ENCODE data around the gene ZACN. TPM values are rescaled to one million over a fixed set of nuclear protein-coding genes. Genes with fewer than 3 reads are reported as not detected.

Gene ZACN
- total RNA-seq, 1 donor from 2014 or later: not detected

DNA sequence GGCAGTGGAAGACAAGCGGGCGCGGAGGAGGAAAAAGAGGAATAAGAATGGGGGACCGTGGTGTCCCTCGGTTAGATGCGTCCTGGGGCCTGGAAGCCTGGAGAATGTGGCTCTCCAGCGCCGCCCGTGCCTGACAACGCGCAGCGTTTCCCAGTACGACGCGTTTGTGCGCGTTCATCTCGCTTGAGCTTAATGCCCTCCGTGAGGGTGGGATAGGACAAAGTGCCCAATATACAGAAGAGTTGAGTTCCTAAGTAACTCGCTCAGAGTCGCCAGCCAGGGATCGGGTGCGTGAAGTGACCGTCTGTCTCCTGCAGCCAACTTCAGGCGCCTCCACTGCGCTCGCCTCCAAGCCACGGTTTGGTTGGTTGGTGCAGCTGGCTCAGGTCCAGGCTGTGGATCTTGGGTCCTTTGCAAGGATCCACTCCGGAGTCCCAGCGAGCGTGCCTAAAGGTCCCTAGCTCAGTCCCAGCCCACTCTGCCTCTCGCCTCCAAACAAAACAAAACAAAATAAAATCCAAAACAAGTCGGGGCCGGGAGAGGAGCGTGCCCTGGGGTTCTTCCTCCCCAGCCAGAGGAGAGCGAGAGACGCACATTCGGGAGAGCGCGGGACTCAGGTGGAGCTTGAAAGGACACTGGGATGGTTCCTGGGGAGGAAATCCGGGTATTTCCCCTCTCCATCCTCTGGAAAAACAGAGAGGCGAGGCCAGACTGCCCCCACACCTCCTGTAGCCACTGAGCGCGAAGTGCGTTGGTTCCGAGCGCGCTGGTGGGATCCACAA, 3.4 kb upstream of the ZACN start:
- Histone ChIP-seq H3K4me3 (peak overlapping the region; percentile 52), H3K79me2 (ENCODE audit: low read depth) (peaks cover 16% of the 10 kb centered on the region), H3K27ac (no peak overlapping the region), H3K27me3 (peaks cover 78% of the 10 kb centered on the region), H3K36me3 (no peaks in the 10 kb centered on the region), H3K9me3 (ENCODE audit: low read depth) (no peaks in the 10 kb centered on the region), H3K4me1 (peaks cover 51% of the 10 kb centered on the region), H3K9ac (no peak overlapping the region), H3K4me2 (peak overlapping the region; percentile 91), H3F3A (ENCODE audit: low read depth) (peaks cover 24% of the 10 kb centered on the region), H2AFZ (replicated peaks) (peak overlapping the region; percentile 86), H4K20me1 (ENCODE audit: low read depth) (peaks cover 58% of the 10 kb centered on the region)
- peak; percentile 9 for TF ChIP-seq EZH2phosphoT487 (IDR thresholded peaks at IDR 0.05)
- TF ChIP-seq, protein P1, sequence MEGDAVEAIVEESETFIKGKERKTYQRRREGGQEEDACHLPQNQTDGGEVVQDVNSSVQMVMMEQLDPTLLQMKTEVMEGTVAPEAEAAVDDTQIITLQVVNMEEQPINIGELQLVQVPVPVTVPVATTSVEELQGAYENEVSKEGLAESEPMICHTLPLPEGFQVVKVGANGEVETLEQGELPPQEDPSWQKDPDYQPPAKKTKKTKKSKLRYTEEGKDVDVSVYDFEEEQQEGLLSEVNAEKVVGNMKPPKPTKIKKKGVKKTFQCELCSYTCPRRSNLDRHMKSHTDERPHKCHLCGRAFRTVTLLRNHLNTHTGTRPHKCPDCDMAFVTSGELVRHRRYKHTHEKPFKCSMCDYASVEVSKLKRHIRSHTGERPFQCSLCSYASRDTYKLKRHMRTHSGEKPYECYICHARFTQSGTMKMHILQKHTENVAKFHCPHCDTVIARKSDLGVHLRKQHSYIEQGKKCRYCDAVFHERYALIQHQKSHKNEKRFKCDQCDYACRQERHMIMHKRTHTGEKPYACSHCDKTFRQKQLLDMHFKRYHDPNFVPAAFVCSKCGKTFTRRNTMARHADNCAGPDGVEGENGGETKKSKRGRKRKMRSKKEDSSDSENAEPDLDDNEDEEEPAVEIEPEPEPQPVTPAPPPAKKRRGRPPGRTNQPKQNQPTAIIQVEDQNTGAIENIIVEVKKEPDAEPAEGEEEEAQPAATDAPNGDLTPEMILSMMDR (IDR thresholded peaks at IDR 0.05): peak; percentile 54
- TF ChIP-seq EZH2 (IDR thresholded peaks at IDR 0.05): no peak
- peak overlapping the region; percentile 80 for H3K4me3 Mint-ChIP-seq
- no peaks in the 10 kb centered on the region for H3K36me3 Mint-ChIP-seq
- H3K4me1 Mint-ChIP-seq: peaks cover 29% of the 10 kb centered on the region
- no peak overlapping the region for H3K27ac Mint-ChIP-seq
- no peaks in the 10 kb centered on the region for H3K9me3 Mint-ChIP-seq
- H3K27me3 Mint-ChIP-seq (ENCODE audit: insufficient read depth, low read depth): peaks cover 61% of the 10 kb centered on the region
- DNase-seq (ENCODE audit: low spot score): peak; percentile 85

GRCh38 chr17:76076146-76076764, 2.7 kb upstream of the ZACN start:
- H3K9ac ChIP-seq: no peak overlapping the region
- DNase-seq (ENCODE audit: low spot score): peak; percentile 39
- H3K27ac ChIP-seq: no peak overlapping the region
- H2AFZ ChIP-seq (replicated peaks): no peak overlapping the region
- no peaks in the 10 kb centered on the region for H3K9me3 Mint-ChIP-seq
- no peak overlapping the region for H3K27ac Mint-ChIP-seq
- peaks cover 80% of the 10 kb centered on the region for H3K27me3 ChIP-seq
- no peaks in the 10 kb centered on the region for H3K9me3 ChIP-seq (ENCODE audit: low read depth)
- H3K4me3 ChIP-seq: peak overlapping the region; percentile 52
- H3K27me3 Mint-ChIP-seq (ENCODE audit: insufficient read depth, low read depth): peaks cover 67% of the 10 kb centered on the region
- peaks cover 51% of the 10 kb centered on the region for H4K20me1 ChIP-seq (ENCODE audit: low read depth)
- peak overlapping the region; percentile 48 for H3K4me3 Mint-ChIP-seq
- TF ChIP-seq, protein P1 (IDR thresholded peaks at IDR 0.05): no peak
- TF ChIP-seq EZH2phosphoT487 (IDR thresholded peaks at IDR 0.05): no peak
- peak overlapping the region; percentile 91 for H3K4me2 ChIP-seq
- peaks cover 9% of the 10 kb centered on the region for H3K79me2 ChIP-seq (ENCODE audit: low read depth)
- no peaks in the 10 kb centered on the region for H3K36me3 Mint-ChIP-seq
- no peaks in the 10 kb centered on the region for H3K36me3 ChIP-seq
- peaks cover 47% of the 10 kb centered on the region for H3K4me1 ChIP-seq
- peaks cover 30% of the 10 kb centered on the region for H3F3A ChIP-seq (ENCODE audit: low read depth)
- H3K4me1 Mint-ChIP-seq: peaks cover 28% of the 10 kb centered on the region

- Histone ChIP-seq H3K9me3 (ENCODE audit: low read depth) (no peaks in the 10 kb centered on the region), H4K20me1 (ENCODE audit: low read depth) (peaks cover 44% of the 10 kb centered on the region), H3K4me1 (peaks cover 44% of the 10 kb centered on the region), H3K79me2 (ENCODE audit: low read depth) (peaks cover 2% of the 10 kb centered on the region), H3K27ac (no peak overlapping the region), H3K9ac (no peak overlapping the region), H3K4me2 (peak overlapping the region; percentile 91), H2AFZ (replicated peaks) (no peak overlapping the region), H3K4me3 (peak overlapping the region; percentile 52), H3K36me3 (no peaks in the 10 kb centered on the region), H3K27me3 (peaks cover 80% of the 10 kb centered on the region), H3F3A (ENCODE audit: low read depth) (peaks cover 35% of the 10 kb centered on the region)
- Mint-ChIP-seq H3K27ac (no peak overlapping the region), H3K4me1 (peaks cover 21% of the 10 kb centered on the region), H3K9me3 (no peaks in the 10 kb centered on the region), H3K36me3 (no peaks in the 10 kb centered on the region), H3K27me3 (ENCODE audit: insufficient read depth, low read depth) (peaks cover 67% of the 10 kb centered on the region), H3K4me3 (peak overlapping the region; percentile 66)
- TF ChIP-seq, protein P1 (IDR thresholded peaks at IDR 0.05): no peak
- TF ChIP-seq EZH2phosphoT487 (IDR thresholded peaks at IDR 0.05) (peak; percentile 92), EZH2 (IDR thresholded peaks at IDR 0.05) (peak; percentile 95)
- DNase-seq (ENCODE audit: low spot score): peak; percentile 54
Observed at GRCh38 chr17:76076765-76077583, 2.0 kb upstream of the ZACN start.

All from neural progenitor cell (in vitro differentiated cells).